ENCODE data around the gene EEF1AKMT3.

The EEF1AKMT3 gene

DNA sequence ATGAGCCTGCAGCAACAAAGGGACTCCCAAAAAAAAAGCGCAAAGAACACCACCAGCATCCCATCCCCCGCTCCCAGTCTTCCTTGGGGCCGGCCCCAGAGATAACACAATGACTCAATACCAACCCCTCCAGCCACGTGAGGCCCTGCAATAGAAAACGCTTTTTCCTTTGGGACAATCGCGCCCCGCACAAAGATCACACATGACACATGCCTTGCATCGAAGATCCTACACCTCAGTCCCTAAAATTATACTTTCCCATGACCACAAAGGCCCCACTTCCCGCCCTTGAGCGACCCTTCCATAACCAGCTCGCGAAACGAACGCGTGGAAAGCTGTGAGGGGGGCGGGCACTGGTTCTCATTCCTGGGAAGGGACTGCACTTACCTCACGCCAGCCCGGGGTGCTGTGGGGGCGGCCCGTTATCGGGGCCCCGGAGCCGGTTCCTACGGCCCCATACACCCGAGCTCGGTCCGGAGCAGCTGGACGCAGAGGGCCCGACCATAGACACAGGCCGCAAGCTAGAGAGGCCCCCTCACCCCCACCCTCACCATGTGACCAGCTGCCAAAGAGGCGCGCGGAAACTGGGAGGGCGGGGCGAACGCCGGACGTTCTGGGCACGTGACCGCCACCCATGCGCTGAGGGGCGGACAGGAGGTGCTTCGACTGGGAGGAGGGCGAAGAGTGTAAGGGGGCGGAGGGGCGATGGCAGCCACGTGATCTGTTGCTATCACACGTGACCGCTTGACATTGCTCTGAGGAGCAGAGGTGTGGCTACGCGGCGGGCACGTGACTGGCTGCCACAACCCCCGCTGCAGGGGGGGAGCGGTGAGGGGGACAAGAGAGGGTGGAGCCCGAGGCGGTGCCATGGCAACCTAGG is 20.4 kb upstream of the EEF1AKMT3 start, which contains the start of gene CDK4:
TSS of gene CDK4 (minus strand) at position 523 of the 880 bp plus-strand sequence. CDS start 593 bp downstream, outside the sequence.
- H3K27ac ChIP-seq (ENCODE audit: low read depth, low read length): peak within 1 kb of the TSS; percentile 80
- H3K27me3 ChIP-seq (ENCODE audit: insufficient read depth, low read length): peaks cover 29% of the 10 kb centered on the region
- H3K36me3 ChIP-seq (ENCODE audit: insufficient read depth, low read length): peaks cover 20% of the 10 kb centered on the region
- peaks cover 28% of the 10 kb centered on the region for H3K79me2 ChIP-seq (ENCODE audit: control insufficient read depth, insufficient read depth, low read length, unreplicated experiment)
- peaks cover 13% of the 10 kb centered on the region for H3K4me1 ChIP-seq (ENCODE audit: control insufficient read depth, insufficient read depth, low read length, unreplicated experiment)
- H2AFZ ChIP-seq (ENCODE audit: low read length, unreplicated experiment): peak within 1 kb of the TSS; percentile 70
- H3K4me3 ChIP-seq (ENCODE audit: low read depth, low read length): peak within 1 kb of the TSS; percentile 93

DNA sequence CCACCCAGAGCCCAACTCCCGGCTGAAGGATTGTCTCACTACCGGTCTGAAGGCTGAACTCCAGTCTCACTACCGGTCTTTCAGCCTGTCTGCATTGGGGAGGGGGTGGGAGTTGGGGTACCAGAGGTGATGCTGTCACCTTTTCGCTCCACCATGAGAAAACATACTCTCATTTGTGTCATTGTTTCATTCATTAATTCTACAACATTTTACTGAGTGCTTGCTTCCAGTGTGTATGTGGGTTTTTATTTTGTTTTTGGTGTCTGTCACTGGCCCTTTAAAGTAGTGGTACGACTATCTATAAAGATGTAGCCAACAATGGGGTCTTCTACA is 19.8 kb upstream of the EEF1AKMT3 start:
- peak overlapping the region; percentile 93 for H3K4me3 ChIP-seq (ENCODE audit: low read depth, low read length)
- H3K79me2 ChIP-seq (ENCODE audit: control insufficient read depth, insufficient read depth, low read length, unreplicated experiment): peaks cover 28% of the 10 kb centered on the region
- H3K4me1 ChIP-seq (ENCODE audit: control insufficient read depth, insufficient read depth, low read length, unreplicated experiment): peaks cover 13% of the 10 kb centered on the region
- H3K27ac ChIP-seq (ENCODE audit: low read depth, low read length): 0 out of 2 replicates have a peak overlapping the region, but pooled peaks have one; percentile 14
- H3K36me3 ChIP-seq (ENCODE audit: insufficient read depth, low read length): peaks cover 20% of the 10 kb centered on the region
- H2AFZ ChIP-seq (ENCODE audit: low read length, unreplicated experiment): peak overlapping the region; percentile 70
- H3K27me3 ChIP-seq (ENCODE audit: insufficient read depth, low read length): peaks cover 29% of the 10 kb centered on the region

- no peak overlapping the region for H3K27ac ChIP-seq (ENCODE audit: low read depth, low read length)
- peaks cover 29% of the 10 kb centered on the region for H3K27me3 ChIP-seq (ENCODE audit: insufficient read depth, low read length)
- H3K4me1 ChIP-seq (ENCODE audit: control insufficient read depth, insufficient read depth, low read length, unreplicated experiment): peaks cover 13% of the 10 kb centered on the region
- no peak overlapping the region for H2AFZ ChIP-seq (ENCODE audit: low read length, unreplicated experiment)
- peaks cover 28% of the 10 kb centered on the region for H3K79me2 ChIP-seq (ENCODE audit: control insufficient read depth, insufficient read depth, low read length, unreplicated experiment)
- peaks cover 12% of the 10 kb centered on the region for H3K36me3 ChIP-seq (ENCODE audit: insufficient read depth, low read length)
- no peak overlapping the region for H3K4me3 ChIP-seq (ENCODE audit: low read depth, low read length)
Observed at GRCh38 chr12:57753756-57754337, 18.6 kb upstream of the EEF1AKMT3 start.

DNA sequence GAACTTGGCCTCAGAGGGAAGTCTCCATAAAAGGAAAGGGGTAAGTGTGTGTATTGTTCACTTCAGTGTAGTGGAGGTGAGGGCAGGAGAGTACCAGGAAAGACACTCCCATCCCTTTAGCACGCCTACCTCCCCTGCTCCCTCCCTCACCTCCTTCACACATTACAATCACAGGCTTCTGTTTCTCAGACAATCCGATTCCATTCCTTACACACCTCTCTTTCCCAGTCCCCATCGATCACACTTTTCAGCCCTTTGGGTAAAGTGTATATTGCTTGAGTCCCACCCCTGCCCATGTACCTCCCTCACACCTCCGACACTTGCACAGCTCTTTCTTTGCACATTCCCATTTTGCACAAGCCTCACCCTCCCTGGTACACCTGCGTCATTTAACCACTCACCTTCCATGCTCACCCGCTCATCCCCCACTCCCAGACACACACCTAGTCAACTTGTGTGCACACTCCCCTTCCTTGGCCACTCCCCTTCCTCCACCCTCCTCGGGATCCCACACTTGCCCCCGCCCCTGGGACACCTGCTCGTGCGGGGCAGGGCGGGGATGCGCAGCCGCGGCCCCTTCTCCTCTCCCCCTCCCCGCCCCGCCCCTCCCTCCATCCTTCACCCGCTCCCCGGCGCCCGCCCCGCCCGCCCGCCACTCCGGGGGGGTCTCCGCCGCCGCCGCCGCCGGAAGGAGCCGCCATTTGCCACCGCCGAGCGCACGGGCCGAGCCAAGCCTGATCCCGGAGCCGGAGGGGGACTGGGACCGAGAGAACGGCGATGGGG is 17.8 kb upstream of the EEF1AKMT3 start, which contains the start of gene MARCHF9:
TSS of gene MARCHF9 (plus strand) at position 693 of the 783 bp plus-strand sequence. CDS start 426 bp downstream, outside the sequence.
- Histone ChIP-seq H3K27me3 (ENCODE audit: insufficient read depth, low read length) (peaks cover 29% of the 10 kb centered on the region), H3K79me2 (ENCODE audit: control insufficient read depth, insufficient read depth, low read length, unreplicated experiment) (peaks cover 21% of the 10 kb centered on the region), H3K36me3 (ENCODE audit: insufficient read depth, low read length) (peaks cover 8% of the 10 kb centered on the region; the same call in 1 of the 2 replicates), H2AFZ (ENCODE audit: low read length, unreplicated experiment) (peak within 1 kb of the TSS; percentile 9), H3K4me3 (ENCODE audit: low read depth, low read length) (peak within 1 kb of the TSS; percentile 63), H3K4me1 (ENCODE audit: control insufficient read depth, insufficient read depth, low read length, unreplicated experiment) (peaks cover 13% of the 10 kb centered on the region), H3K27ac (ENCODE audit: low read depth, low read length) (no peak within 1 kb of the TSS)

DNA sequence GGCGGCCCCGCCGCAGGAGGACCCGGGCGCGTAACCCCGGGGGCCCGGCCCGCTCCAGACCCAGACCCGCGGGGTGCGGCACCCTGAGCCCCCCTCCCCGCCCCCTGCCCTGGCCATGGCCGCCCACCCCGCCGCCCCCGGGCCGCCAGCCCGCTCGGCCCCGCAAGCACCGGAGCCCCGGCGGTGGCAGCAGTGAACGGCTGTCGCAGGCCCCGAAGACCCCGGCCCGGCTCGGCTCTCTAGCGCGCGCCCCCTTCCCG is 17.3 kb upstream of the EEF1AKMT3 start:
- no peak overlapping the region for H3K27ac ChIP-seq (ENCODE audit: low read depth, low read length)
- peak overlapping the region; percentile 63 for H3K4me3 ChIP-seq (ENCODE audit: low read depth, low read length)
- peaks cover 8% of the 10 kb centered on the region; the same call in 1 of the 2 replicates for H3K36me3 ChIP-seq (ENCODE audit: insufficient read depth, low read length)
- peaks cover 13% of the 10 kb centered on the region for H3K4me1 ChIP-seq (ENCODE audit: control insufficient read depth, insufficient read depth, low read length, unreplicated experiment)
- H3K27me3 ChIP-seq (ENCODE audit: insufficient read depth, low read length): peaks cover 29% of the 10 kb centered on the region
- peaks cover 19% of the 10 kb centered on the region for H3K79me2 ChIP-seq (ENCODE audit: control insufficient read depth, insufficient read depth, low read length, unreplicated experiment)
- no peak overlapping the region for H2AFZ ChIP-seq (ENCODE audit: low read length, unreplicated experiment)

DNA sequence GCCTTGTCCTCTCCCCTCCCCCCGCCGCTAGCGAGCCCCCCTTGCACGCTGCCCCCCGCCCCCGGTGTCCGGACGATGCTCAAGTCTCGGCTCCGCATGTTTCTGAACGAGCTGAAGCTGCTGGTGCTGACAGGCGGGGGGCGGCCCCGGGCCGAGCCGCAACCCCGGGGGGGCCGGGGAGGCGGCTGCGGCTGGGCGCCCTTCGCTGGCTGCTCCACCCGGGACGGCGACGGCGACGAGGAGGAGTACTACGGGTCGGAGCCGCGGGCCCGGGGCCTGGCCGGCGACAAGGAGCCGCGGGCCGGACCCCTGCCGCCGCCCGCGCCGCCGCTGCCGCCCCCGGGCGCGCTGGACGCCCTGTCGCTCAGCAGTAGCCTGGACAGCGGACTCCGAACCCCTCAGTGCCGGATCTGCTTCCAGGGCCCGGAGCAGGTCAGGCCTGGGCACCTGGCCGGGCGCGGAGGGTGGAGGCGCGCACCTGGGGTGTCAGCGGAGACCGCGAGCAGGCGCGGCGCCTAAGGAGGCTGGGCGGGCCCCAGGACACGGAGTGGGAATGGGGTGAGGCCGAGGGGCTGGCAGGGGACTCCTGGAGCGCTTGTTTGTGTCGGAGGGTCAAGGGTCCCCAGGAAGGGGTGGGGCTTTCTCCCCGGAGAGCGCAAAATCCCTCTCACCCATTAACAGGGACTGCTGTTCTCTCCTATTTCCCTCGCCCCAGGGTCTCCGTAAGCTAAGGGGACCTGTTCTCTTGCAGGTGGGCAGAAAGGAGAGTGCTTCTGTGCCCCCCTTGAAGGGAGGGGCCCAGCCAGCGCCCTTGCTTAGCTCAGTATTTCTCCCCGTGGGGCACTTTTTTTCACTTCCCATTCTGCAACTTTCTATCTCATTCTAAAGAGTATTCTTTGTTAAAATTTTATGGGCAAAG is 16.7 kb upstream of the EEF1AKMT3 start:
- H3K4me3 ChIP-seq (ENCODE audit: low read depth, low read length): peak overlapping the region; percentile 63
- H2AFZ ChIP-seq (ENCODE audit: low read length, unreplicated experiment): peak overlapping the region; percentile 9
- peaks cover 29% of the 10 kb centered on the region for H3K27me3 ChIP-seq (ENCODE audit: insufficient read depth, low read length)
- peaks cover 13% of the 10 kb centered on the region for H3K79me2 ChIP-seq (ENCODE audit: control insufficient read depth, insufficient read depth, low read length, unreplicated experiment)
- no peak overlapping the region for H3K27ac ChIP-seq (ENCODE audit: low read depth, low read length)
- peaks cover 10% of the 10 kb centered on the region for H3K4me1 ChIP-seq (ENCODE audit: control insufficient read depth, insufficient read depth, low read length, unreplicated experiment)
- 0 out of 2 replicates have a peak, but pooled peaks cover 2% of the 10 kb centered on the region for H3K36me3 ChIP-seq (ENCODE audit: insufficient read depth, low read length)

DNA sequence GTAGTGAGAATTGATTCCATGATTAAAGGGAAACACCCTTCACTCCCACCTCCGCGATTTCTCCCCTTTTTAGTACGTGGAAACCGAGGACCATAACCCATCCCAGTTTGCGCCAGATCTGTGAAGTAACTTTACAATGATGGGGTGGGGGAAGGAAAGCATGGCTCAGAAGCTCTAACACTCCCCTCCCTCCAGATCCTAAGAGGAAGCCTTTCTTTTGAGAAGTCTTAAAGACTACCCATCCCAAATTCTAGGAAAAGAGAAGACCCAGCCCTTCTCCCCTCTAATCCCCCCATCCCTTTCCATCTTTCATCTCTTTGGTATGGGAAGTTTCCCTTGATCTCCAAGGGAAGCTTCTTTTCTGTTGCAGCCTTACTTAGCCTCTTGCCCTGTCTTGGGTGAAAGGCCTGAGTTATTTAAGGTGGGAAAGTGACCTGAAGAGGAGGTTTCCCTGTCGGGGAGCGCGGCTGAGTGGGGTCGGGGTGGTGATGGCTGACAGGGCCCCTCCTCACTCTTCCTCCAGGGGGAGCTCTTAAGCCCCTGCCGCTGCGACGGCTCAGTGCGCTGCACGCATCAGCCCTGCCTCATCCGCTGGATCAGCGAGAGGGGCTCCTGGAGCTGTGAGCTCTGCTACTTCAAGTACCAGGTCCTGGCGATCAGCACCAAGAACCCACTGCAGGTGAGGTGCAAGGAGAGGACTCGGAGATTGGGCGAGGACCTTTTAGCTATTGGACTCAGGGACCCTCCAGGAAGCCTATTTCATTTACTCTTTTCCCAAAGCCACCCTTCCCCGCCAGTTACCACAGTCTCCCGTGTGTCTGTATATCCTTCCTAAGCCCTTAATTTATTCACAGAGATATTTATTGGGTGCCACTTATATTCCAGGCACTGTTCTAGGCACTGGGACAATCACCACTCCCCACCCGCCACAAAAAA is 15.7 kb upstream of the EEF1AKMT3 start:
- H3K4me3 ChIP-seq (ENCODE audit: low read depth, low read length): no peak overlapping the region; the same call in 1 of the 2 replicates
- H3K4me1 ChIP-seq (ENCODE audit: control insufficient read depth, insufficient read depth, low read length, unreplicated experiment): peaks cover 5% of the 10 kb centered on the region
- H3K79me2 ChIP-seq (ENCODE audit: control insufficient read depth, insufficient read depth, low read length, unreplicated experiment): peaks cover 4% of the 10 kb centered on the region
- H3K27me3 ChIP-seq (ENCODE audit: insufficient read depth, low read length): peaks cover 29% of the 10 kb centered on the region
- no peak overlapping the region for H3K27ac ChIP-seq (ENCODE audit: low read depth, low read length)
- H2AFZ ChIP-seq (ENCODE audit: low read length, unreplicated experiment): no peak overlapping the region
- H3K36me3 ChIP-seq (ENCODE audit: insufficient read depth, low read length): no peaks in the 10 kb centered on the region

DNA sequence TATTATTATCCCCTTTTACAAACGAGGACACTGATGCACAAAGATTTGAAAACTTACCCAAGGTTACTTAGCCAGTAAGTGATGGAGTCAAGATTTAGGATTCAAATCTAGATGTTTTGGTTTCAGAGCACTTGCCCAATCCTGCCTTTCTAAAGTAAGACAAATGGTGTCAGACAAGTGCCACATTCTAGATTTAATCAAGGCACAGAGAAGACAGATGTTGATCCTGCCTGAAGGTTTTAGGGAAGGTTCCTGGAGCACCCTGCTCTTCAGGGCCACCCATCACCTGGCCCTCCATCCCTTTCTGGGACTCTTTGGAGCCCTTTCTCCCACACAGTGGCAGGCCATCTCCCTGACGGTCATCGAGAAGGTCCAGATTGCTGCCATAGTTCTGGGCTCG is 14.6 kb upstream of the EEF1AKMT3 start:
- H3K4me3 ChIP-seq (ENCODE audit: low read depth, low read length): no peak overlapping the region
- H2AFZ ChIP-seq (ENCODE audit: low read length, unreplicated experiment): no peak overlapping the region
- peaks cover 29% of the 10 kb centered on the region for H3K27me3 ChIP-seq (ENCODE audit: insufficient read depth, low read length)
- H3K79me2 ChIP-seq (ENCODE audit: control insufficient read depth, insufficient read depth, low read length, unreplicated experiment): no peaks in the 10 kb centered on the region
- peaks cover 2% of the 10 kb centered on the region for H3K4me1 ChIP-seq (ENCODE audit: control insufficient read depth, insufficient read depth, low read length, unreplicated experiment)
- H3K27ac ChIP-seq (ENCODE audit: low read depth, low read length): no peak overlapping the region
- H3K36me3 ChIP-seq (ENCODE audit: insufficient read depth, low read length): no peaks in the 10 kb centered on the region

Data from ACC112 (cell line).